Memory B cell (primary cell): ENCODE results near the gene FAM171A1.
"Not testable (repeated sequence)": the region's sequence is repeated elsewhere in the genome, so short reads cannot be mapped to it uniquely, and the experiment has no call there.

ENCODE experiments used
- ATAC-seq: fragments of 150-1000 bp; cut with Tn5 transposase; 2 replicates; pipeline ENCODE4 v1.10.0; 2021; ENCODE audit warnings: low read depth, mild to moderate bottlenecking, moderate library complexity
- DNase-seq, 2 donors: peaks; one replicate each; pipeline ENCODE4 v3.0.0; 2022; ENCODE audit warnings: low spot score in 2 of 2
- H3K27ac Mint-ChIP-seq: one replicate; pipeline ENCODE4 v1.8.0; 2022; ENCODE audit warnings: mild to moderate bottlenecking, moderate library complexity, mixed read lengths
- H3K27me3 Mint-ChIP-seq: one replicate; pipeline ENCODE4 v1.8.0; 2022; ENCODE audit warnings: mixed read lengths
- H3K36me3 Mint-ChIP-seq: one replicate; pipeline ENCODE4 v1.8.0; 2022; ENCODE audit warnings: mild to moderate bottlenecking, mixed read lengths
- H3K4me1 Mint-ChIP-seq: one replicate; pipeline ENCODE4 v1.8.0; 2022; ENCODE audit warnings: mixed read lengths
- H3K4me3 Mint-ChIP-seq: one replicate; pipeline ENCODE4 v1.8.0; 2022; ENCODE audit warnings: mild to moderate bottlenecking, moderate library complexity, mixed read lengths
- H3K9me3 Mint-ChIP-seq: one replicate; pipeline ENCODE4 v1.8.0; 2022; ENCODE audit warnings: mixed read lengths

The FAM171A1 gene

GRCh38 chr10:15280974-15281373, 90.1 kb downstream of the FAM171A1 start:
- Mint-ChIP-seq H3K4me1 (no peaks in the 10 kb centered on the region), H3K27me3 (peaks cover 10% of the 10 kb centered on the region), H3K27ac (no peak overlapping the region), H3K4me3 (no peak overlapping the region), H3K36me3 (no peaks in the 10 kb centered on the region), H3K9me3 (peaks cover 3% of the 10 kb centered on the region)
- no peak for DNase-seq
- ATAC-seq: no peak

- Mint-ChIP-seq H3K4me1 (no peaks in the 10 kb centered on the region), H3K36me3 (no peaks in the 10 kb centered on the region), H3K9me3 (peaks cover 3% of the 10 kb centered on the region), H3K27me3 (peaks cover 10% of the 10 kb centered on the region), H3K27ac (no peak overlapping the region), H3K4me3 (no peak overlapping the region)
- no peak for DNase-seq
- no peak for ATAC-seq
Observed at GRCh38 chr10:15280462-15280861, 90.6 kb downstream of the FAM171A1 start.

GRCh38 chr10:15279236-15279635, 91.9 kb downstream of the FAM171A1 start:
- no peaks in the 10 kb centered on the region for H3K36me3 Mint-ChIP-seq
- no peak for ATAC-seq
- H3K9me3 Mint-ChIP-seq: peaks cover 5% of the 10 kb centered on the region
- peaks cover 5% of the 10 kb centered on the region for H3K27me3 Mint-ChIP-seq
- no peak overlapping the region for H3K27ac Mint-ChIP-seq
- no peak for DNase-seq
- no peak overlapping the region for H3K4me3 Mint-ChIP-seq
- no peaks in the 10 kb centered on the region for H3K4me1 Mint-ChIP-seq

GRCh38 chr10:15278786-15279185, 92.3 kb downstream of the FAM171A1 start:
- H3K27ac Mint-ChIP-seq: no peak overlapping the region
- H3K4me1 Mint-ChIP-seq: no peaks in the 10 kb centered on the region
- H3K27me3 Mint-ChIP-seq: peaks cover 5% of the 10 kb centered on the region
- peaks cover 3% of the 10 kb centered on the region for H3K36me3 Mint-ChIP-seq
- H3K9me3 Mint-ChIP-seq: peaks cover 5% of the 10 kb centered on the region
- no peak overlapping the region for H3K4me3 Mint-ChIP-seq
- ATAC-seq (no peak), DNase-seq (no peak)

DNA sequence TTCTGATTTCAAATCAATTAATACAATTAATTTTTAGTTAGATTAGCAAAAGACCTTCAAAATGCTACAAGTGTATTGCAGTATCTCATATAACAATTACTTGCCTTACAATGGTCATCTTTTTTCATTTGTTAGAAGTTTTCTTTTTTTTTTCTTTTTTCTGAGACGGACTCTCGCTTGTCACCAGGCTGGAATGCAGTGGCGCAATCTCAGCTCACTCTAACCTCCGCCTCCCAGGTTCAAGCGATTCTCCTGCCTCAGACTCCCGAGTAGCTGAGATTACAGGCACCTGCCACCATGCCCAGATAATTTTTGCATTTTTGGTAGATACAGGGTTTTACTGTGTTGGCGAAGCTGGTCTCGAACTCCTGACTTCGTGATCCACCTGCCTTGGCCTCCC, 95.0 kb downstream of the FAM171A1 start:
- H3K27me3 Mint-ChIP-seq, H3K36me3 Mint-ChIP-seq, H3K4me1 Mint-ChIP-seq, DNase-seq, ATAC-seq, H3K9me3 Mint-ChIP-seq, H3K27ac Mint-ChIP-seq, H3K4me3 Mint-ChIP-seq: not testable (repeated sequence)

DNA sequence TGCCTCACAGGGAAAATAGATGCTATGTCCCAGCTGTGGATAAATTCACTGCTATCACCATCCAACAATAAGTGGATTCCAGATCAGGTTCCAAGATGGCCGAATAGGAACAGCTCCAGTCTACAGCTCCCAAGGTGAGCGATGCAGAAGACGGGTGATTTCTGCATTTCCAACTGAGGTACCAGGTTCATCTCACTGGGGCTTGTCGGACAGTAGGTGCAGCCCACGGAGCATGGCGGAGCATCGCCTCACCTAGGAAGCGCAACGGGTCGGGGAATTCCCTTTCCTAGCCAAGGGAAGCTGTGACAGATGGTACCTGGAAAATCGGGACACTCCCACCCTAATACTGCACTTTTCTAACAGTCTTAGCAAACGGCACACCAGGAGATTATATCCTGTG, 101.3 kb downstream of the FAM171A1 start:
- not testable (repeated sequence) for H3K4me1 Mint-ChIP-seq, H3K4me3 Mint-ChIP-seq

DNA sequence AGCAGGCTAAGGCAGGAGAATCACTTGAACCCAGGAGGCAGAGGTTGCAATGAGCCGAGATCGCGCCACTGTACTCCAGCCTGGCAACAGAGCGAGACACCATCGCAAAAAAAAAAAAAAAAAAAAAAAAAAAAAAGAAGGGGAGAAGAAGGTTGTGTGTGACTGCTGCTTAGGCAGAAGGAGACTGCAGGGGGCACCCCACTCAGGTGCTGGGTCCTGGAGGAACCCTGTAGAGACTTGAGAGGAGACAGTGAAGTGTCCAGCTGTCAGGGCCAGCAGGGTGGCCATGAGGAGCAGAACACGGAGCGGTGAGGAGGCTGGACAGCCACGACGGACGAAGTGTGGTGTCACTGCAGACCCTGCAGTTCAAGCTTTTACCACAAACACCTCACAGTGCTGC, 103.6 kb downstream of the FAM171A1 start:
- H3K4me3 Mint-ChIP-seq: no peak overlapping the region
- no peak for DNase-seq
- no peaks in the 10 kb centered on the region for H3K4me1 Mint-ChIP-seq
- no peak for ATAC-seq
- H3K36me3 Mint-ChIP-seq: peaks cover 2% of the 10 kb centered on the region
- H3K9me3 Mint-ChIP-seq: no peaks in the 10 kb centered on the region
- H3K27ac Mint-ChIP-seq: no peak overlapping the region
- H3K27me3 Mint-ChIP-seq: peaks cover 16% of the 10 kb centered on the region

More for the DNA sequence above, 101.3 kb downstream of the FAM171A1 start:
- not testable (repeated sequence) for DNase-seq, H3K27ac Mint-ChIP-seq, H3K9me3 Mint-ChIP-seq, ATAC-seq, H3K36me3 Mint-ChIP-seq
- peaks cover 16% of the 10 kb centered on the region for H3K27me3 Mint-ChIP-seq

GRCh38 chr10:15266117-15266516, 105.0 kb downstream of the FAM171A1 start:
- Mint-ChIP-seq H3K27me3 (peaks cover 15% of the 10 kb centered on the region), H3K4me3 (no peak overlapping the region), H3K27ac (no peak overlapping the region), H3K36me3 (peaks cover 2% of the 10 kb centered on the region), H3K9me3 (no peaks in the 10 kb centered on the region), H3K4me1 (no peaks in the 10 kb centered on the region)
- no peak for ATAC-seq
- DNase-seq: no peak

DNA sequence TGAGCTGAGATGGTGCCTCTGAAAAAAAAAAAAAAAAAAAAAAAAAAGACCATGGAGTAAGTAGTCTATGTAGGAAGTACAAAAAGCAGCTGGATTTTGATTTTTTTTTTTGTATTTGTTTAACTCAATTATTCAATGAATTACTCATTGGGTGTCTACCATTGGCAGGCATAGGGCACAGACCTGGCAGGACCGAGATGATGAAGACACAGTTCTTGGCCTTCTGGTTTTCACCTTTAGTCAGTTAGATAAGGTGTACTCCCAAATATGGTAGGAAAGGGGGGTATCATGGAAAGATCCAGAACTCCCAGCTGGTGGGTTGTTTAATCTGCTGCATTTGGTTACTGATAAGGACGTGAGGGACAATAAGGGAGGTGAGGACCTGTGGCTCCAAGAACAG, 105.5 kb downstream of the FAM171A1 start:
- ATAC-seq (no peak), DNase-seq (no peak)
- no peak overlapping the region for H3K4me3 Mint-ChIP-seq
- H3K4me1 Mint-ChIP-seq: no peaks in the 10 kb centered on the region
- H3K36me3 Mint-ChIP-seq: peaks cover 2% of the 10 kb centered on the region
- no peaks in the 10 kb centered on the region for H3K9me3 Mint-ChIP-seq
- H3K27me3 Mint-ChIP-seq: peaks cover 14% of the 10 kb centered on the region
- no peak overlapping the region for H3K27ac Mint-ChIP-seq

DNA sequence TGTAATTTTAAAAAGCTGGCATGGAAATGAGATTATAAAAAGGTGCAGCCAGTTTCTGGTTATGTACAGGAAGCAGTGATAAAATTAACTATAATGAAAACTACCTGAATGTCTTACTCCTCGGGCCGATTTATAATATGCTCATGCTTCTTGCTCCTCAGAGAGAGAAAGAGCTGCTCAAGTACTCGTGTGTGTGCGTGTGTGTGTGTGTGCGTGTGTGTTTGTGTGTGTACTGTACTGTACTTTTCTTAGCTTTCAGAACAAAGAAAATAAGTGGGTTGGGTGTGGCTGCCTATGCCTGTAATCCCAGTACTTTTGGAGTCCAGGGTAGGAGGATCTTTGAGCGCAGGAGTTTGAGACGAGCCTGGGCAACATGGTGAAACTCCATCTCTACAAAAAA, 106.0 kb downstream of the FAM171A1 start:
- Mint-ChIP-seq H3K9me3 (no peaks in the 10 kb centered on the region), H3K4me1 (no peaks in the 10 kb centered on the region), H3K4me3 (no peak overlapping the region), H3K36me3 (peaks cover 2% of the 10 kb centered on the region), H3K27ac (no peak overlapping the region), H3K27me3 (peaks cover 14% of the 10 kb centered on the region)
- ATAC-seq (no peak), DNase-seq (no peak)

DNA sequence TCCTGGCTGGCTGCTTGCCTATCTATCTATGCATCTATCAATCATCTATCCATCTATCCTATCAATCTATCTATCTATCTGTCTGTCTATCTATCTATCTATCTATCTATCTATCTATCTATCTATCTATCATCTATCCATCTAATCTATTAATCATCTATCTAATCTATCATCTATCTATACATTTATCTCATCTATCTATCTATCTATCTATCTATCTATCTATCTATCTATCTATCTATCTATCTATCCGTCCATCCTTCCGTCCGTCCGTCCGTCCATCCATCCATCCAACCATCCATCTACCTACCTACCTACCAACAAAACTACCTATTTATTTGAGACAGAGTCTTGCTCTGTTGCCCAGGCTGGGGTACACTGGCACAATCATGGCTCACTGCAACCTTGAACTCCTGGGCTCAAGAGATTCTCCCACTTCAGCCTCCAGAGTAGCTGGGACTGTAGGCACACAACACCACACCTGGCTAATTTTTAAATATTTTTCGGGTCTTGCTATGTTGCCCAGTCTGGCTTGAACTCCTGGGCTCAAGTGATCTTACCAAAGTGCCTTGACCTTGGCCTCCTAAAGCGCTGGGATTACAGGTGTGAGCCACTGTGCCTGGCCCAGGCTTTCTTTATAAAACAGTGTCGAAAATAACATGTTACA, 107.3 kb downstream of the FAM171A1 start:
- H3K9me3 Mint-ChIP-seq: no peaks in the 10 kb centered on the region
- no peak overlapping the region for H3K4me3 Mint-ChIP-seq
- H3K36me3 Mint-ChIP-seq: no peaks in the 10 kb centered on the region
- H3K27me3 Mint-ChIP-seq: peaks cover 12% of the 10 kb centered on the region
- DNase-seq: no peak
- H3K4me1 Mint-ChIP-seq: no peaks in the 10 kb centered on the region
- no peak for ATAC-seq
- no peak overlapping the region for H3K27ac Mint-ChIP-seq

DNA sequence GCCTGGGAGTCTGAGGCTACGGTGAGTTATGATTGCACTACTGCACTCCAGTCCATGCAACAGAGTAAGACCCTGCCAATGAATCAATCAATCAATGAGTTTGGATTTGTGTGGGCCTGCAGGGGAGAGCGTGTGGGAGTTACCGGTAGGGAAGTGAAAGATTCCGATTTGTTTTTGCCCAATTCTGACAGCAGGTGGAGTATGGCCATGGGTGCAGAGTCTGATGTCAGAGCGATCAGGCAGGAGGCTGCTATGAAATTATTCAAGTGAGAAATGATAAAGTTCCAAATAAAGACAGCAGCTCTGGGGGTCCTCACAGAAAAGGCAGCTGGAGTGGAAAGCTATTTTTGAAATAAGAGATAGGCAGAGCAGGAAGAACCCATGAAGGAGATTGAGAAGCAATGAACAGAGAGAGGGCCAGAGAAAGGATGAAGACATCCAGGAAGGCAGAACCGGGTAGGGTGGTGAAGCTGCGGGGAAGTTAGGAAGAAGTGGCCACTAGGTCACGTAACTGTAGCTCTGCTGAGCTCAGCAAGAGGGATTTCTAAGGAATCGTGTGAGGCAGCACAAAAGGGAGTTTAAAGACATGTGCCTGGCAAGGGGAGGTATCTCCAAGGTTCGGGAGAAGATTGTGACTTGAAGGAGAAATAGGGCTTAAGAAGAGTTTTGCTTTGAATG, 108.9 kb downstream of the FAM171A1 start:
- H3K9me3 Mint-ChIP-seq: no peaks in the 10 kb centered on the region
- H3K4me3 Mint-ChIP-seq: no peak overlapping the region
- peak; percentile 45 for ATAC-seq

DNA sequence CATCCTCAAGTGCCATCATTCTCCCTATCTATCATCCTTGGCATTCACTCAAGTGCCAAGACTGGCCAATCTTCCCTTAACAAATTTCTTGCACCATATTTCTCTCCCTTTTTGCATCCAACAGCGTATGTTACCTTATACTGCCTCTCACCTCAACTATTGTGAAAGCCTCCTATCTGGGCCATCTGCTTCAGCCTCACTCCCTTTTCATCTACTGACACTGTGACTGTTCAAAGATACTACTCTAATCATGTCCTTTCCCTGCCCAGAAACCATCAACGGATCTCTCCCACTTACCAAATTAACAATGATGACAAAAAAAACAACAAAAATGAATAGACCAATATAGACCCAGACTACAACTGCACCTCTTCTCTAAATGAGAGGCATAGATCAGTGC, 112.0 kb downstream of the FAM171A1 start:
- ATAC-seq: no peak
- H3K27ac Mint-ChIP-seq: no peak overlapping the region
- peaks cover 3% of the 10 kb centered on the region for H3K4me1 Mint-ChIP-seq
- H3K27me3 Mint-ChIP-seq: peaks cover 4% of the 10 kb centered on the region
- no peaks in the 10 kb centered on the region for H3K9me3 Mint-ChIP-seq
- H3K4me3 Mint-ChIP-seq: no peak overlapping the region
- H3K36me3 Mint-ChIP-seq: no peaks in the 10 kb centered on the region
- no peak for DNase-seq

More for the DNA sequence above, 108.9 kb downstream of the FAM171A1 start:
- H3K36me3 Mint-ChIP-seq: no peaks in the 10 kb centered on the region
- no peak overlapping the region for H3K27ac Mint-ChIP-seq
- H3K4me1 Mint-ChIP-seq: no peaks in the 10 kb centered on the region
- DNase-seq: no peak
- peaks cover 7% of the 10 kb centered on the region for H3K27me3 Mint-ChIP-seq

- Mint-ChIP-seq H3K4me3 (no peak overlapping the region), H3K27me3 (peaks cover 5% of the 10 kb centered on the region), H3K36me3 (no peaks in the 10 kb centered on the region), H3K4me1 (peaks cover 3% of the 10 kb centered on the region), H3K27ac (no peak overlapping the region), H3K9me3 (no peaks in the 10 kb centered on the region)
- ATAC-seq: no peak
- DNase-seq: no peak
Observed at GRCh38 chr10:15258255-15258654, 112.8 kb downstream of the FAM171A1 start.

GRCh38 chr10:15255961-15256360, 115.1 kb downstream of the FAM171A1 start:
- no peak overlapping the region for H3K27ac Mint-ChIP-seq
- H3K9me3 Mint-ChIP-seq: no peaks in the 10 kb centered on the region
- H3K4me3 Mint-ChIP-seq: no peak overlapping the region

More at GRCh38 chr10:15255961-15256360, 115.1 kb downstream of the FAM171A1 start:
- Mint-ChIP-seq H3K4me1 (peaks cover 3% of the 10 kb centered on the region), H3K36me3 (no peaks in the 10 kb centered on the region), H3K27me3 (peaks cover 11% of the 10 kb centered on the region)
- no peak for ATAC-seq
- DNase-seq: no peak
